ENCODE results near the gene RASSF3.

The RASSF3 gene

GRCh38 chr12:64691227-64691794, 81.0 kb downstream of the RASSF3 start:
- H3K9me3 ChIP-seq (ENCODE audit: insufficient read depth, low read length, severe bottlenecking): no peaks in the 10 kb centered on the region
- H2AFZ ChIP-seq (ENCODE audit: low read depth, low read length): no peak overlapping the region
- no peak overlapping the region for H3K4me3 ChIP-seq (ENCODE audit: low read depth in 1 of 2, low read length in 2 of 2)
- no peak overlapping the region for H3K4me2 ChIP-seq (ENCODE audit: insufficient read depth, low read length)
- H3K27me3 ChIP-seq (ENCODE audit: insufficient read depth, low read length, poor library complexity): no peaks in the 10 kb centered on the region
- H3K79me2 ChIP-seq (ENCODE audit: insufficient read depth, low read length): 0 out of 2 replicates have a peak, but pooled peaks cover 2% of the 10 kb centered on the region
- H3K4me1 ChIP-seq (ENCODE audit: insufficient read depth, low read length): no peaks in the 10 kb centered on the region
- ATAC-seq (ENCODE audit: insufficient read depth, low read depth) (no peak), DNase-seq (no peak)
- TF ChIP-seq CTCF (IDR thresholded peaks at IDR 0.05; ENCODE audit: borderline replicate concordance, extremely low read depth, low read length, poor library complexity, severe bottlenecking) (no peak), EZH2 (IDR thresholded peaks at IDR 0.05; ENCODE audit: borderline replicate concordance, low read depth, low read length, severe bottlenecking) (no peak)
- H3K27ac ChIP-seq (ENCODE audit: low read length): no peak overlapping the region
- no peaks in the 10 kb centered on the region for H4K20me1 ChIP-seq (ENCODE audit: insufficient read depth, low read length)
- no peak overlapping the region for H3K9ac ChIP-seq (ENCODE audit: low read depth, low read length)
- peaks cover 53% of the 10 kb centered on the region for H3K36me3 ChIP-seq (ENCODE audit: insufficient read depth, low read length)

DNA sequence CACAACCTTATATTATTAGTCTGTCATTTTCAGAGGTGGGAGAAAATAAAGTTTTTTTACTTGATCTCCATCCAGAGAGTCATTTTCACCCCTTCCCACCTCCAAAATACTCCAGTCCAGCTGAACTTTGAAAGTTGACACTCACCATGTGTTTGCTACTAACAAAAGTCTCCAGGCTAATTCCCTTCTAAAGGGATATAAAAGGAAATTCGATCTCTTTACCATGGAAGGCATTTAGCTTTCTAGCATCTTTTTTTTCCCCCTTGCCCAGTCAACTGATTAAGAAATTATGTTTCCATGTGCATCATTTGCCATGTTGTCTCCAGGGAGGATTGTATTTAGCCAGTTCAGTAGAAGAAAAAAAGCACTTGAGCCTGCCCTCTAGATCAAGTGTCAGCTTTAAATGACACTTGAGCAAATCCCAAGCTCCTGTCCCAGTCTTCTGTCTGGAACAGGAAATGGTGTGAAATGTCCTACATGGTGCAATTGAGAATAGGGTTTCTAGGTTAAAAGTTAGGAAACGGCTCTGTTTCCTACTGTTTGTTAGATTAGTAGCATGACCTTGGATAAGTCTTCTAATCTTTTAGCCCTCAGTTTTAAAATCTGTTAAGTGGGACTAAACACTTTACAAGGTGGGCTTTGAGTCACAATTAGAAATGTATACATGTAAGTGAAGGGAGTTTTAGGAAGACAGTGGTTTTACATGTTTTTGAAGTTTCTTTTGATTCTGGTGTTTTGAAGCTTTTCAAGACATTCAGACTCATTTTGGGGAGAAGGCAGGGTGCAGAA, 81.7 kb downstream of the RASSF3 start:
- Histone ChIP-seq H4K20me1 (ENCODE audit: insufficient read depth, low read length) (no peaks in the 10 kb centered on the region), H3K27me3 (ENCODE audit: insufficient read depth, low read length, poor library complexity) (no peaks in the 10 kb centered on the region), H3K79me2 (ENCODE audit: insufficient read depth, low read length) (0 out of 2 replicates have a peak, but pooled peaks cover 2% of the 10 kb centered on the region), H3K36me3 (ENCODE audit: insufficient read depth, low read length) (peaks cover 53% of the 10 kb centered on the region), H3K9ac (ENCODE audit: low read depth, low read length) (no peak overlapping the region), H2AFZ (ENCODE audit: low read depth, low read length) (no peak overlapping the region), H3K4me3 (ENCODE audit: low read depth in 1 of 2, low read length in 2 of 2) (no peak overlapping the region), H3K9me3 (ENCODE audit: insufficient read depth, low read length, severe bottlenecking) (no peaks in the 10 kb centered on the region), H3K4me2 (ENCODE audit: insufficient read depth, low read length) (no peak overlapping the region), H3K27ac (ENCODE audit: low read length) (no peak overlapping the region), H3K4me1 (ENCODE audit: insufficient read depth, low read length) (no peaks in the 10 kb centered on the region)
- no peak for ATAC-seq (ENCODE audit: insufficient read depth, low read depth)
- TF ChIP-seq CTCF (IDR thresholded peaks at IDR 0.05; ENCODE audit: borderline replicate concordance, extremely low read depth, low read length, poor library complexity, severe bottlenecking) (no peak), EZH2 (IDR thresholded peaks at IDR 0.05; ENCODE audit: borderline replicate concordance, low read depth, low read length, severe bottlenecking) (no peak)
- no peak for DNase-seq

DNA sequence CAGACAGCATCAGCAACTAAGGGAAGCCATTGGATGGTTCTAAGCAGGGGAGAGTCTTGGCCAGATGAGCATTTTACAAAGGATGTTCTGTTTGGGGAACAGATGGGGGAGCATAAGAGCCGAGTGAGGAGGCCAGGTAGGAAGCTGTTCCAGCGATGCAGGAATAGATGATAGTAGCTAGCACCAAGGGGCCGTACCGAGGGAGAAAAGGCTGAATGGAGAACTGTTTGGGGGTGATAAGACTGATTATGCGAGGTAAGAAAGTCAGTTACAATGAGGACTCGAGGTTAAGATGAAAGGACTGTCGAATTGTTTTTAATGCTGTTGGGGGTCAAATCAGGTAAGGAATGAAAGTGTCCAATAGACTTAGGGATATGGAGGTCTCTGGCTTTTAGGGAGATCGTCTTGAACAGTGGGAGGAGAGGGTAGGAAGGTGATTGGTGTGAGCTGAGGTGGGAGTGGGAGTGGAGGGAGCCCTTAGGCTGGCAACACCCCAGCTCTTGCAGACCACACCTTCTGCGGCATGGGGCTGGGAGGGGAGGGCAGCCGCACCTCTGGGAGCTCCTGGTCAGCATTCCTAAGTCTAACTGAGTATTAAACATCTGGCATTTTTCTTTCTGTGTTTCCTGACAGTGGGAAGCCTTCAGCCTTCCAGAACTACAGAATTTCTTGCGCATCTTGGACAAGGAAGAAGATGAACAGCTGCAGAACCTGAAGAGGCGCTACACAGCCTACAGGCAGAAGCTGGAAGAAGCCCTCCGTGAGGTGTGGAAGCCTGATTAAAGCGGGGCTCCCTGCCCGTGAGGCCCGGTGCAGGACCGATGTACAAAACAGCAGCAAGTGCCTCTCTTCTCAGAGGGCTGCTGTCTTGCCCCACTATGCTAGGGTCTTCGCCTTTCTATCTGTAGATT, 84.1 kb downstream of the RASSF3 start:
- no peak overlapping the region for H3K27ac ChIP-seq (ENCODE audit: low read length)
- no peaks in the 10 kb centered on the region for H3K9me3 ChIP-seq (ENCODE audit: insufficient read depth, low read length, severe bottlenecking)
- H3K27me3 ChIP-seq (ENCODE audit: insufficient read depth, low read length, poor library complexity): no peaks in the 10 kb centered on the region
- no peak overlapping the region for H3K4me3 ChIP-seq (ENCODE audit: low read depth in 1 of 2, low read length in 2 of 2)
- H3K79me2 ChIP-seq (ENCODE audit: insufficient read depth, low read length): 0 out of 2 replicates have a peak, but pooled peaks cover 1% of the 10 kb centered on the region
- no peak overlapping the region for H3K4me2 ChIP-seq (ENCODE audit: insufficient read depth, low read length)
- TF ChIP-seq EZH2 (IDR thresholded peaks at IDR 0.05; ENCODE audit: borderline replicate concordance, low read depth, low read length, severe bottlenecking) (no peak), CTCF (IDR thresholded peaks at IDR 0.05; ENCODE audit: borderline replicate concordance, extremely low read depth, low read length, poor library complexity, severe bottlenecking) (no peak)
- peaks cover 35% of the 10 kb centered on the region for H3K36me3 ChIP-seq (ENCODE audit: insufficient read depth, low read length)
- no peaks in the 10 kb centered on the region for H4K20me1 ChIP-seq (ENCODE audit: insufficient read depth, low read length)
- ATAC-seq (ENCODE audit: insufficient read depth, low read depth): no peak
- DNase-seq: no peak
- no peak overlapping the region for H2AFZ ChIP-seq (ENCODE audit: low read depth, low read length)
- no peak overlapping the region for H3K9ac ChIP-seq (ENCODE audit: low read depth, low read length)
- H3K4me1 ChIP-seq (ENCODE audit: insufficient read depth, low read length): peaks cover 4% of the 10 kb centered on the region; the same call in 1 of the 2 replicates

Measured in DND-41 (cell line).